ENCODE results near the gene MYO15B. TPM values are rescaled to one million over a fixed set of nuclear protein-coding genes. Genes with fewer than 3 reads are reported as not detected.

Gene MYO15B
- total and polyA plus RNA-seq, 2 of the 13 experiments (the other 11 are each of a cell fraction or from before 2014, with no cell fraction given), result 2.8 to 8.1 TPM

DNA sequence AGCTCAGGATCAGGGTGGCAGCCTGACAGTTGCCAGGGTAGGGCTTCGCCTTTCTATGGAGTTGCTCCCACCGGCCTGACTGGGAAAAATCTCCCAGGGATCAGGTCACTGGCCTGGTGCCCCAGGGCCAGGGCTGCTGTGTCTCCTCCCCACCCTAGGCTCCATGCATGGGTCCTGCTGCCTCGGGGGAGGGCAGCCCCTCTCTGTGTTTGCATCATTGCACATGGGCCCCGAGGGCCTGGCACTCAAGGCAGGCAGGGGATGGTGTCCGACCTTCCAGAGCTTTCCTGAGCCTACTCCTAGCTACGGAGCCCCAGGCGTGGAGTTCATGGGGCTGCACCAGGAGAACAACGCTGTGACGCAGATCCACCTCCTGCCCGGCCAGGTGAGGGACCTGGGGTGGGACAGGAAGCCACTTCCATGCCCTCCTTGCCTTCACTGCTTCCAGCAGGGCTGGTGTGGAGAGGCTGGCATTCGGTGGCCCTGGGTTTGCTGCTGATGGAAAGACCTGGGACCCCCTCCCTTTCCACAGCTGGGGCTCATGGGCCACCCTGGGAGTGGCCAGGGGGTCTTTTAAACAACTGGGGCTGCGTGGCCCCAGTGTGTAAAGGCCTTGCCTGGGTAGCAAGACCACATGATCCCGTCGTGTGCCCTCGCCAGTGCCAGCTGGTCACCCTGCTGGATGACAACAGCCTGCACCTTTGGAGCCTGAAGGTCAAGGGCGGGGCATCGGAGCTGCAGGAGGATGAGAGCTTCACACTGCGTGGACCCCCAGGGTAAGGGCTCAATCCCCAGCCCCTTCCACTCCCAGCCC is 29.5 kb upstream of the MYO15B start (continued):
- TF ChIP-seq, protein P1, sequence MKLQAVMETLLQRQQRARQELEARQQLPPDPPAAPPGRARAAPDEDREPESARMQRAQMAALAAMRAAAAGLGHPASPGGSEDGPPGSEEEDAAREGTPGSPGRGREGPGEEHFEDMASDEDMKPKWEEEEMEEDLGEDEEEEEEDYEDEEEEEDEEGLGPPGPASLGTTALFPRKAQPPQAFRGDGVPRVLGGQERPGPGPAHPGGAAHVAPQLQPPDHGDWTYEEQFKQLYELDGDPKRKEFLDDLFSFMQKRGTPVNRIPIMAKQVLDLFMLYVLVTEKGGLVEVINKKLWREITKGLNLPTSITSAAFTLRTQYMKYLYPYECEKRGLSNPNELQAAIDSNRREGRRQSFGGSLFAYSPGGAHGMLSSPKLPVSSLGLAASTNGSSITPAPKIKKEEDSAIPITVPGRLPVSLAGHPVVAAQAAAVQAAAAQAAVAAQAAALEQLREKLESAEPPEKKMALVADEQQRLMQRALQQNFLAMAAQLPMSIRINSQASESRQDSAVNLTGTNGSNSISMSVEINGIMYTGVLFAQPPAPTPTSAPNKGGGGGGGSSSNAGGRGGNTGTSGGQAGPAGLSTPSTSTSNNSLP (IDR thresholded peaks at IDR 0.05; ENCODE audit: low read depth, low read length), result no peak
- TF ChIP-seq, protein P2, sequence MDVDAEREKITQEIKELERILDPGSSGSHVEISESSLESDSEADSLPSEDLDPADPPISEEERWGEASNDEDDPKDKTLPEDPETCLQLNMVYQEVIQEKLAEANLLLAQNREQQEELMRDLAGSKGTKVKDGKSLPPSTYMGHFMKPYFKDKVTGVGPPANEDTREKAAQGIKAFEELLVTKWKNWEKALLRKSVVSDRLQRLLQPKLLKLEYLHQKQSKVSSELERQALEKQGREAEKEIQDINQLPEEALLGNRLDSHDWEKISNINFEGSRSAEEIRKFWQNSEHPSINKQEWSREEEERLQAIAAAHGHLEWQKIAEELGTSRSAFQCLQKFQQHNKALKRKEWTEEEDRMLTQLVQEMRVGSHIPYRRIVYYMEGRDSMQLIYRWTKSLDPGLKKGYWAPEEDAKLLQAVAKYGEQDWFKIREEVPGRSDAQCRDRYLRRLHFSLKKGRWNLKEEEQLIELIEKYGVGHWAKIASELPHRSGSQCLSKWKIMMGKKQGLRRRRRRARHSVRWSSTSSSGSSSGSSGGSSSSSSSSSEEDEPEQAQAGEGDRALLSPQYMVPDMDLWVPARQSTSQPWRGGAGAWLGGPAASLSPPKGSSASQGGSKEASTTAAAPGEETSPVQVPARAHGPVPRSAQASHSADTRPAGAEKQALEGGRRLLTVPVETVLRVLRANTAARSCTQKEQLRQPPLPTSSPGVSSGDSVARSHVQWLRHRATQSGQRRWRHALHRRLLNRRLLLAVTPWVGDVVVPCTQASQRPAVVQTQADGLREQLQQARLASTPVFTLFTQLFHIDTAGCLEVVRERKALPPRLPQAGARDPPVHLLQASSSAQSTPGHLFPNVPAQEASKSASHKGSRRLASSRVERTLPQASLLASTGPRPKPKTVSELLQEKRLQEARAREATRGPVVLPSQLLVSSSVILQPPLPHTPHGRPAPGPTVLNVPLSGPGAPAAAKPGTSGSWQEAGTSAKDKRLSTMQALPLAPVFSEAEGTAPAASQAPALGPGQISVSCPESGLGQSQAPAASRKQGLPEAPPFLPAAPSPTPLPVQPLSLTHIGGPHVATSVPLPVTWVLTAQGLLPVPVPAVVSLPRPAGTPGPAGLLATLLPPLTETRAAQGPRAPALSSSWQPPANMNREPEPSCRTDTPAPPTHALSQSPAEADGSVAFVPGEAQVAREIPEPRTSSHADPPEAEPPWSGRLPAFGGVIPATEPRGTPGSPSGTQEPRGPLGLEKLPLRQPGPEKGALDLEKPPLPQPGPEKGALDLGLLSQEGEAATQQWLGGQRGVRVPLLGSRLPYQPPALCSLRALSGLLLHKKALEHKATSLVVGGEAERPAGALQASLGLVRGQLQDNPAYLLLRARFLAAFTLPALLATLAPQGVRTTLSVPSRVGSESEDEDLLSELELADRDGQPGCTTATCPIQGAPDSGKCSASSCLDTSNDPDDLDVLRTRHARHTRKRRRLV (CRISPR knock-in tag; IDR thresholded peaks at IDR 0.05), result peak; percentile 20; the same call in 1 of the 2 replicates
- TF ChIP-seq, protein P3, sequence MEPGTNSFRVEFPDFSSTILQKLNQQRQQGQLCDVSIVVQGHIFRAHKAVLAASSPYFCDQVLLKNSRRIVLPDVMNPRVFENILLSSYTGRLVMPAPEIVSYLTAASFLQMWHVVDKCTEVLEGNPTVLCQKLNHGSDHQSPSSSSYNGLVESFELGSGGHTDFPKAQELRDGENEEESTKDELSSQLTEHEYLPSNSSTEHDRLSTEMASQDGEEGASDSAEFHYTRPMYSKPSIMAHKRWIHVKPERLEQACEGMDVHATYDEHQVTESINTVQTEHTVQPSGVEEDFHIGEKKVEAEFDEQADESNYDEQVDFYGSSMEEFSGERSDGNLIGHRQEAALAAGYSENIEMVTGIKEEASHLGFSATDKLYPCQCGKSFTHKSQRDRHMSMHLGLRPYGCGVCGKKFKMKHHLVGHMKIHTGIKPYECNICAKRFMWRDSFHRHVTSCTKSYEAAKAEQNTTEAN (CRISPR knock-in tag; conservative IDR thresholded peaks at IDR 0.05), result no peak
- TF ChIP-seq JUN (CRISPR knock-in tag; IDR thresholded peaks at IDR 0.05) (no peak), TEAD3 (CRISPR knock-in tag; optimal IDR thresholded peaks at IDR 0.05; ENCODE audit: borderline replicate concordance) (no peak), NR2F2 (IDR thresholded peaks at IDR 0.05; ENCODE audit: borderline replicate concordance, low read depth) (no peak), DNMT3B (CRISPR knock-in tag; conservative IDR thresholded peaks at IDR 0.05) (no peak), ZNF552 (CRISPR knock-in tag; IDR thresholded peaks at IDR 0.05; ENCODE audit: borderline replicate concordance) (no peak), ZNF430 (CRISPR knock-in tag; IDR thresholded peaks at IDR 0.05) (no peak), YY1 (IDR thresholded peaks at IDR 0.05; ENCODE audit: insufficient read depth, insufficient replicate concordance, low read depth, low read length) (no peak), MEF2D (CRISPR knock-in tag; IDR thresholded peaks at IDR 0.05) (no peak), NFYB (CRISPR knock-in tag; IDR thresholded peaks at IDR 0.05) (no peak), ZNF83 (CRISPR knock-in tag; IDR thresholded peaks at IDR 0.05; ENCODE audit: borderline replicate concordance) (no peak; the same call in 1 of the 2 replicates), KDM5B (CRISPR knock-in tag; IDR thresholded peaks at IDR 0.05; ENCODE audit: borderline replicate concordance) (peak; percentile 79), ZNF615 (CRISPR knock-in tag; IDR thresholded peaks at IDR 0.05; ENCODE audit: borderline replicate concordance) (no peak; the same call in 1 of the 2 replicates)
- TF ChIP-seq, protein P4, sequence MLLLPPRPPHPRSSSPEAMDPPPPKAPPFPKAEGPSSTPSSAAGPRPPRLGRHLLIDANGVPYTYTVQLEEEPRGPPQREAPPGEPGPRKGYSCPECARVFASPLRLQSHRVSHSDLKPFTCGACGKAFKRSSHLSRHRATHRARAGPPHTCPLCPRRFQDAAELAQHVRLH (CRISPR knock-in tag; IDR thresholded peaks at IDR 0.05; ENCODE audit: borderline replicate concordance, low read depth), result 0 out of 2 replicates have a peak, but pooled peaks have one; percentile 4
- TF ChIP-seq, protein P5, sequence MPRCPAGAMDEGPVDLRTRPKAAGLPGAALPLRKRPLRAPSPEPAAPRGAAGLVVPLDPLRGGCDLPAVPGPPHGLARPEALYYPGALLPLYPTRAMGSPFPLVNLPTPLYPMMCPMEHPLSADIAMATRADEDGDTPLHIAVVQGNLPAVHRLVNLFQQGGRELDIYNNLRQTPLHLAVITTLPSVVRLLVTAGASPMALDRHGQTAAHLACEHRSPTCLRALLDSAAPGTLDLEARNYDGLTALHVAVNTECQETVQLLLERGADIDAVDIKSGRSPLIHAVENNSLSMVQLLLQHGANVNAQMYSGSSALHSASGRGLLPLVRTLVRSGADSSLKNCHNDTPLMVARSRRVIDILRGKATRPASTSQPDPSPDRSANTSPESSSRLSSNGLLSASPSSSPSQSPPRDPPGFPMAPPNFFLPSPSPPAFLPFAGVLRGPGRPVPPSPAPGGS (CRISPR knock-in tag; IDR thresholded peaks at IDR 0.05), result 0 out of 2 replicates have a peak, but pooled peaks have one; percentile 37

All from HepG2 (cell line).